Skeletal muscle satellite cell (primary cell): Measurements from ENCODE around the gene KLHL17.
A peak's percentile ranks its signal among the peaks of the same experiment; 100 is the strongest.
"Not testable (repeated sequence)": the region's sequence is repeated elsewhere in the genome, so short reads cannot be mapped to it uniquely, and the experiment has no call there.

ENCODE experiments used
- H3K27me3 ChIP-seq: 2 replicates; pipeline ENCODE4 v1.7.0; 2013; ENCODE audit warnings: low read length; ENCODE audit not compliant: control insufficient read depth, insufficient read depth
- H3K36me3 ChIP-seq: 2 replicates; pipeline ENCODE4 v1.7.0; 2013; ENCODE audit warnings: mild to moderate bottlenecking, control low read depth, low read length; ENCODE audit not compliant: insufficient read depth
- H3K4me1 ChIP-seq: 2 replicates; pipeline ENCODE4 v1.7.0; 2013; ENCODE audit warnings: low read length; ENCODE audit not compliant: control insufficient read depth, insufficient read depth
- H3K4me2 ChIP-seq: 2 replicates; pipeline ENCODE4 v1.7.0; 2013; ENCODE audit warnings: mild to moderate bottlenecking, low read length
- H3K4me3 ChIP-seq: 2 replicates; pipeline ENCODE4 v1.7.0; 2013; ENCODE audit warnings: low read length
- H3K9ac ChIP-seq: 2 replicates; pipeline ENCODE4 v1.7.0; 2013; ENCODE audit warnings: mild to moderate bottlenecking, low read depth, low read length, moderate library complexity
- H3K9me3 ChIP-seq: replicated peaks from 2 replicates; pipeline ENCODE4 v1.7.0; 2013; ENCODE audit warnings: mild to moderate bottlenecking, control low read depth, low read length

KLHL17 gene

DNA sequence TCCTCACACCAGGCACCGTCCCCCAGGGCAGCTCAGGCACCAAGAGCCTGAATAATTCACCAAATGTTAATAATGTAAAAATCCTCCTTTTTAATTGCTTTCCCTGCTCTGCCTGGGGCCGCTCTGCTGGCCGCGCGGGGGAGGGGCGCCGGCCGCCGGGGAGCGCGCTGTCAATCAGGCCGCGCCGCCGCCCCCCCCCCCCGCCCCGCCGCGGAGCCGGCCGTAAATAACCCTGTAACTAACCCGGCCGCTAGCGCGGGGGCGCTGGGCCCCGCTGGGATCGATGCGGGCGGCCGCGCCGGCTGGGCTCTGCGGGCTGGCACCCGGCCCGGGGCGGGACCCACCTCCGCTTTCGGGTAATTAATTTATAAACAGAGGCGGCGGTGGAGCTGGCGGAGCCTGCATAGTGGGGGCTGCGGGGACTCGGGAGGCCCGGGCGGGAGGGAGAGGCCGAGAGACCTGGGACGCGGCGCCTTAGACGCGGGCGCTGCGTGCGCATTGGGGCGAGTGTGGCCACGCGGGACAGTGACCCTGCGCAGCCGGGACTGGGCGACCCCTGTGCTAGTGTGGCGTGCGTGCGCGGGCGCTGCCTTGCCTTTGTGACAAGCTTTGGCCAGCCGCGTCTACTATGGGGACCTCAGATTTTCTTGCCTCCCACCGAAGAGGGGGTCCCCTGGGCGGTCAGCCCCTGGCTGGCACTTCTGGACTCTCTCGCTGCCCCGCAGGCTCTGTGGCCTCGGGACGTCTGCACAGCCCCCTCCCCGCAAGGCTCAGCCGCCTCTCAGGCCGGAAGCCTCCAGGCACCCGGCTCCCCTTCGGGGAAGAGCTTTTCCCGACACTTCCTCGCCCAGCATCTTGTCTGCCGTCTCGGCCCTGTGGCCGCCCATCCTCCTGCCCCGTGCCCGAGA is 20.0 kb upstream of the KLHL17 start:
- peaks cover 3% of the 10 kb centered on the region for H3K27me3 ChIP-seq

DNA sequence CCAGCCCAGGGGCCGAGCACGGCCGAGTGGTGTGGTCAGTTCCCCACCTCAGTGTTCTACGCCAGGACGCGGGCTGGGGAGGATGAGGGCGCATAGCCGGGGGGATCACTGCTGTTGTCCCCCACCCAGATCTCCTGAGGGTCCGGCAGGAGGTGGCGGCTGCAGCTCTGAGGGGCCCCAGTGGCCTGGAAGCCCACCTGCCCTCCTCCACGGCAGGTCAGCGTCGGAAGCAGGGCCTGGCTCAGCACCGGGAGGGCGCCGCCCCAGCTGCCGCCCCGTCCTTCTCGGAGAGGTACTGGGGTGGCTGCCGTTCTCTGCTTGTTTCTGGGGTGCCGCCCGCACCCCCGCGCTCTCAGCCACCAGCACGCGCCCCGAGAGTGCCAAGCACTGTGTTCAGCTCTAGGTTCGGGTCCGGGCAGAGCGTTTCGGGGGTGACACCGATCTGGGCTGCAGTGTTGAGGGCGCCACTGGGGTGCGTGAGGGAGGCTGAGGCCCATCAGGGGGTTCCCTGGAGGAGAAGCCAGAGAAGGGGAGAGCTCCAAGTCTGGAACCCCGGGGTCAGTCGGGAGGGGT is 19.3 kb upstream of the KLHL17 start:
- H3K4me3 ChIP-seq = peak overlapping the region; percentile 57
- peak overlapping the region; percentile 55 for H3K9ac ChIP-seq
- peaks cover 16% of the 10 kb centered on the region for H3K36me3 ChIP-seq
- peaks cover 65% of the 10 kb centered on the region for H3K4me1 ChIP-seq
- no peaks in the 10 kb centered on the region for H3K9me3 ChIP-seq
- H3K4me2 ChIP-seq = peak overlapping the region; percentile 81
- no peaks in the 10 kb centered on the region for H3K27me3 ChIP-seq

More for the DNA sequence above, 20.0 kb upstream of the KLHL17 start:
- Histone ChIP-seq H3K4me2 (peak overlapping the region; percentile 81), H3K9me3 (no peaks in the 10 kb centered on the region), H3K9ac (peak overlapping the region; percentile 55), H3K36me3 (peaks cover 11% of the 10 kb centered on the region), H3K4me3 (peak overlapping the region; percentile 57), H3K4me1 (peaks cover 71% of the 10 kb centered on the region)

DNA sequence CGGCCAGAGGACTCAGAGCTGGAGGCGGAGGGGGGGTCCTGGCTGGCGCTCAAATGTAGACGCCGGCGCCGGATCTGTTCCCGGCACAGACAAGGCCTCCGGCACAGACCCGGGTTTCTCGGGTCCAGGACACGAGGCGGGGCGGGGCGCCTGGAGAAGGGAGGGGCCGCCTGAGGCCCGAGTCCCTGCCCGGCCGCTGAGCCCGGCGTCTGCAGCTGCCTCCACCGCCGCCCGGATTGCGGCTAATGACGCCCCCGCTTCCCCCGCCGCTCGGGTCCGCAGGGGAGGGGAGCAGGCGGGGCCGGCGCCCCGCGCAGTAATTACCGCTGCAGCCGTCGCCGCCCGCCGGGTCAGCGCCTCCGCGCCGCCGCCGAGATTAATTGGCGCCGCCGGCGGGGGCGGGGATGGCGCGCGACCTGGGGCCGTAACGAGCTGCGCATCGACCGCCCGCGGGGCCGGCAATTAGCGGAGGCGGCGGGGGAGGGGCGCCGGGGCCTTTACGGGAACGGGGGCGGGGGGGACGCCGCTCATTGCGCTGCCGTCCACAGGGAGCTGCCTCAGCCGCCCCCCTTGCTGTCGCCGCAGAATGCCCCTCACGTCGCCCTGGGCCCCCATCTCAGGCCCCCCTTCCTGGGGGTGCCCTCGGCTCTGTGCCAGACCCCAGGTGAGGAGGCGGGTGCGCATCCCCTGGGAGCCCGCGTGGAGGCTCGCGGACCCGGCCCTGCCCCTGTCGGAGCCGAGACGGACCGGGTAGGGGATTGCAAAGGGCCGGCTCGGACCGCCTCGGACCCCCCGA is 18.6 kb upstream of the KLHL17 start:
- Histone ChIP-seq H3K4me3 (peak overlapping the region; percentile 57), H3K9ac (peak overlapping the region; percentile 55), H3K4me2 (peak overlapping the region; percentile 81), H3K27me3 (no peaks in the 10 kb centered on the region), H3K36me3 (peaks cover 21% of the 10 kb centered on the region), H3K4me1 (peaks cover 65% of the 10 kb centered on the region), H3K9me3 (no peaks in the 10 kb centered on the region)

DNA sequence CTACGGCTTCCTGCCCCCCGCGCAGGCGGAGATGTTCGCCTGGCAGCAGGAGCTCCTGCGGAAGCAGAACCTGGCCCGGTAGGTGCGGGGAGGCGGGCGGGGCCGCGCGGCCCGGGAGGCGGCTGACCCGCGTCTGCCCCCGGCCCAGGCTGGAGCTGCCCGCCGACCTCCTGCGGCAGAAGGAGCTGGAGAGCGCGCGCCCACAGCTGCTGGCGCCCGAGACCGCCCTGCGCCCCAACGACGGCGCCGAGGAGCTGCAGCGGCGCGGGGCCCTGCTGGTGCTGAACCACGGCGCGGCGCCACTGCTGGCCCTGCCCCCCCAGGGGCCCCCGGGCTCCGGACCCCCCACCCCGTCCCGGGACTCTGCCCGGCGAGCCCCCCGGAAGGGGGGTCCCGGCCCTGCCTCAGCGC is 18.0 kb upstream of the KLHL17 start:
- H3K9me3 ChIP-seq = no peaks in the 10 kb centered on the region
- H3K27me3 ChIP-seq = no peaks in the 10 kb centered on the region
- H3K9ac ChIP-seq = no peak overlapping the region
- peak overlapping the region; percentile 57 for H3K4me3 ChIP-seq
- H3K36me3 ChIP-seq = peaks cover 27% of the 10 kb centered on the region
- peaks cover 65% of the 10 kb centered on the region for H3K4me1 ChIP-seq
- peak overlapping the region; percentile 81 for H3K4me2 ChIP-seq

DNA sequence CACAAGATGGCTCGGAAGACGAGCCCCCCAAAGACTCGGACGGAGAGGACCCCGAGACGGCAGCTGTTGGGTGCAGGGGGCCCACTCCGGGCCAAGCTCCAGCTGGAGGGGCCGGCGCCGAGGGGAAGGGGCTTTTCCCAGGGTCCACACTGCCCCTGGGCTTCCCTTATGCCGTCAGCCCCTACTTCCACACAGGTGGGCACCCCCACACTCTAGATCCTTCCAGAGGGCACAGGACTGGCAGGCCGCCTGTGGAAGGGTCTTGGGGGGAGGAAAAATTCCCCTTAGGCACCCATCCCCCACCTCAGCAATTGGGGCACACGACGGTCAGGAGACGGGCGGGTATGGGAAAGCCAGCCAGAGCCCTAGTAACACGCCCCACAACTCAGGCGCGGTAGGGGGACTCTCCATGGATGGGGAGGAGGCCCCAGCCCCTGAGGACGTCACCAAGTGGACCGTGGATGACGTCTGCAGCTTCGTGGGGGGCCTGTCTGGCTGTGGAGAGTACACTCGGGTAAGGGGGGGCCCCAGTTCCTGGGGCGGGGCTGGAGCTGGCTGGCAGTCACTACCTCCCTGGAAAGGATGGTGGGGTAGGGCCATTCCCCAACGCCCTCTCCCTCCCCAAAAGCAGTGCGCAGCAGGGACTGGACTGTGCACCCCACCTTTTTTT is 17.4 kb upstream of the KLHL17 start:
- Histone ChIP-seq H3K36me3 (peaks cover 33% of the 10 kb centered on the region), H3K9me3 (no peaks in the 10 kb centered on the region), H3K27me3 (no peaks in the 10 kb centered on the region), H3K4me3 (peak overlapping the region; percentile 57), H3K4me1 (peaks cover 65% of the 10 kb centered on the region), H3K9ac (no peak overlapping the region), H3K4me2 (peak overlapping the region; percentile 81)

DNA sequence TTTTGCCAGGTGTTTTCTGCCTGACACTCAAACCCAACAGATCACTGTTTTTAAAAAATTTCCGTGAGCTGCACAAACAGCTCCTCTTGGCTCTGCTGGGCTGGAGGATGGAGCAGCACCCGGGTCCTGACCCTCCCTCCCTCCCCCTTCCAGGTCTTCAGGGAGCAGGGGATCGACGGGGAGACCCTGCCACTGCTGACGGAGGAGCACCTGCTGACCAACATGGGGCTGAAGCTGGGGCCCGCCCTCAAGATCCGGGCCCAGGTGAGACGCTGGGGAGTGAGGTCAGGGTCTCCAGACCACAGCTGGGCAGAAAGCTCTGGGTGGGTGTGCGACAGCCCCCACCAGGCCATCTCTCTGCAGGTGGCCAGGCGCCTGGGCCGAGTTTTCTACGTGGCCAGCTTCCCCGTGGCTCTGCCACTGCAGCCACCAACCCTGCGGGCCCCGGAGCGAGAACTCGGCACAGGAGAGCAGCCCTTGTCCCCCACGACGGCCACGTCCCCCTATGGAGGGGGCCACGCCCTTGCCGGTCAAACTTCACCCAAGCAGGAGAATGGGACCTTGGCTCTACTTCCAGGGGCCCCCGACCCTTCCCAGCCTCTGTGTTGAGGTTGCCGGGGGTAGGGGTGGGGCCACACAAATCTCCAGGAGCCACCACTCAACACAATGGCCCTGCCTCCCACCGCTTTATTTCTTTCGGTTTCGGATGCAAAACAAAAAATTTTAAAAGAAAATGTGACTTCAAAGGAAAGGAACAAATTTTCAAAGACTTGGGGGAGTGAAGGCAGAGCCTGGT is 16.6 kb upstream of the KLHL17 start:
- H3K4me2 ChIP-seq = no peak overlapping the region
- H3K4me1 ChIP-seq = peaks cover 59% of the 10 kb centered on the region
- H3K9ac ChIP-seq = no peak overlapping the region
- no peaks in the 10 kb centered on the region for H3K9me3 ChIP-seq
- H3K36me3 ChIP-seq = peaks cover 39% of the 10 kb centered on the region
- no peaks in the 10 kb centered on the region for H3K27me3 ChIP-seq
- no peak overlapping the region for H3K4me3 ChIP-seq

DNA sequence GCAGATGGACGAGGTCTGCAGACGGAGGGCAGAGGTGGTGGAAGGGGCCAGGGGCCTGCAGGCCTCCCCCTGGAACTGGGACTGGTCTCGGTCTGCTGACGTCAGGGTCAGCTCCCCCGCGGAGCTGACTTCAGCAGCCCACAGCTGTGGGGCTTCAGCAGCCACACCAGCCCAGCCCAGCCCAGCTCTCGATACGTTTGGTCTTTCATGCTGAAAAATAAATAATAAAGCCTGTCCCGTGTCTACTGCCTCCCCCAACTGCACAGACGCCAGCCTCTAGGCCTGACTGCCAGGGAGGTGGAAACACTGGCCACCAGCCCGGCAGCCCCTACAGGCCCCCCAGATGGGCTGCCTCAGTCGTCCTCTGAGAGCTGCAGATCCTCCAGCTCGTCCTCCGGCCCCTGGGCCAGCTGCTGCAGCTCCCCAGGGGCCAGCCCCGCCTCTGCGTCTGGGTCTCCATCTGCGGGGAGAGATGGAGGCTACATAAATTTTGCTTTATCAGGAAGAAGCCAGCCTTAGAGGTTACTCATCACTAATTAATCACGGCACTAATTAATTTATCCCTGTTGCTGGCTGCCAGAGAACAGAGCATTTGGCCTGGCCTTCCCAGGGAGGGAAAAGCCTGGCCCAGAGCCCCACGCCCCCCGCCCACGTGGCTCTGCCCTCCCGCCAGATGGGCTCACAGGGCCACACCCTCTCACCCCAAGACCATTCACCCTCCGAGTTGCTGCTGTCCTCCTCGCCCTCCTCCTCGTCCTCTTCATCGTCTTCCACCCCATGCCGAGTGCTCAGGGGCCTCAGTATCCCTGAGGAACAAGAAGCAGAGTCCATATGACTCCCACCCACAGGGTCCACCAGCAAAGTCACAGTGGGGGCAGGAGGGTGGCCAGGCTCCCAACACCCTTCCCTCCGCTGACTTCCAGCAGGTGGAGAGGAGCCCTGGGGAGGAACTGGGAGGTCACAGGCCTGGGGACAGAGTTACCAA is 15.8 kb upstream of the KLHL17 start:
- peaks cover 47% of the 10 kb centered on the region for H3K36me3 ChIP-seq
- peaks cover 50% of the 10 kb centered on the region for H3K4me1 ChIP-seq
- no peak overlapping the region for H3K4me3 ChIP-seq

DNA sequence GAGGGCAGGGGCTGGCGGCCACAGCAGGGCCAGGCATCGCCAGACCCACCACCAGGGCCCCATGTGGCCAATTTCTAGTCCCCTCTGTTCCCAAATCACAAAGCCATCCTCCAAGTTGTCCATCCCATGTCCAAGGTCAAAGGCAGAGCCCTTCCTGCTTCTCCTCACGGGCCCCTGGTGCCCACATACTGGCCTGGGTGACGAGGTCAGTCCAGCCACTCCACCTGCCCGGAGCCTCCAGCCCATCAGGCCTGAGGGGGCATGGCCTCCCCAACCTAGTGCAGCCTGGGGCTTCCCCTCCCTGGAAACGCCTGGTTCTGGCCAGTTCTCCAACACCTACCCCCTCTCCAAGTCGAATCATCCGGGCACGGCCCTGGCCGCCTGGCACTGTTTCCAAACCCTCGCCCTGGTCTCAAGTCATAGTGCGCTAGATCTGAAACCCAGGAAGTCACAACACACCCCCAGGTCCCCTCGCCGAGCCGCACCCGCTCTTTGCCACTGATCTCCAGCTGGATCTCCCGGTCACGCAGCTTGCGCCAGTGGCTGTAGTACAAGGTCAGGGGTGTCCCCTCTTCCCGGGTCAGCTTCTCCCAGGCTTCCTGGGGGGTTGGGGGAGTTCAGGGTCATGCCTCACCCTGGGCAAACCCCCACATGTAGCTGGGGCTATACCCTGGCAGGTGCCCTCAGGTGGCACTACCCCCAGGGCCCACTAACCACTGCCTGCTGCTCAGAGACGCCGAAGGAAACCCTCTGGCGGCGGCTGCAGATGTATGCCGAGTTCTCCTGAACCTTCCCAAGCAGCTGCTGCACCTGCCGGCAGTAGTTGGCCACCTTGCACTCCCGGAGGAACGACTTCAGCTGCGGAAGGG is 14.5 kb upstream of the KLHL17 start:
- Histone ChIP-seq H3K36me3 (peaks cover 60% of the 10 kb centered on the region), H3K4me2 (no peak overlapping the region), H3K27me3 (no peaks in the 10 kb centered on the region), H3K4me1 (peaks cover 38% of the 10 kb centered on the region), H3K4me3 (no peak overlapping the region), H3K9ac (no peak overlapping the region), H3K9me3 (no peaks in the 10 kb centered on the region)

More for the DNA sequence above, 15.8 kb upstream of the KLHL17 start:
- Histone ChIP-seq H3K27me3 (no peaks in the 10 kb centered on the region), H3K4me2 (no peak overlapping the region), H3K9me3 (no peaks in the 10 kb centered on the region), H3K9ac (no peak overlapping the region)

DNA sequence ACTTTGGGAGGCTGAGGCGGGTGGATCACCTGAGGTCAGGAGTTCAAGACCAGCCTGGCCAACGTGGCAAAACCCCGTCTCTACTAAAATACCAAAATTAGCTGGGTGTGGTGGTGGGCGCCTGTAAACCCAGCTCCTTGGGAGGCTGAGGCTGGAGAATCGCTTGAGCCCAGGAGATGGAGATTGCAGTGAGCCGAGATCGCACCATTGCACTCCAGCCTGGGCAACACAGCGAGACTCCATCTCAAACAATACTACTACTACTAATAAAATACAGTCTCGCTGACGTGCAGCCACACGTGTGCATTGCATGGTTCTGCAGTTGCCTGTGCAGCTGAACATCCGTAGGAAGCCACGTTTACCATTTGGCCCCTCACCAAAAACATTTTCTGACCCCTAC is 13.6 kb upstream of the KLHL17 start:
- H3K27me3 ChIP-seq, H3K4me2 ChIP-seq, H3K4me3 ChIP-seq, H3K9me3 ChIP-seq, H3K9ac ChIP-seq: not testable (repeated sequence)
- Histone ChIP-seq H3K36me3 (peaks cover 65% of the 10 kb centered on the region), H3K4me1 (peaks cover 32% of the 10 kb centered on the region)
